ENCODE results near the gene CNTNAP2.

GRCh38 chr7:146700015-146700560, 583.5 kb downstream of the CNTNAP2 start:
- no peak for TF ChIP-seq CTCF (IDR thresholded peaks at IDR 0.05 in 4 of 5, conservative IDR thresholded peaks at IDR 0.05 in 1 of 5)
- TF ChIP-seq POLR2A (IDR thresholded peaks at IDR 0.05) = no peak

Data from gastrocnemius medialis (tissue), 4 donors.